Panc1 (cell line): ENCODE data around the gene DR1. TPM values are rescaled to one million over a fixed set of nuclear protein-coding genes. Genes with fewer than 3 reads are reported as not detected.

Experiments used
- ATAC-seq: fragments of 200-7000 bp; cut with Tn5 transposase; 2 replicates; pipeline ENCODE4 v1.9.1; 2020; ENCODE audit warnings: mild to moderate bottlenecking, moderate library complexity
- BruUV-seq: library from RNA; stranded (reverse); fragments of 400-500 nt; replicated peaks from 2 replicates; lab custom pipeline; 2021; lab: Mats Ljungman, UMichigan
- CTCF ChIA-PET: fragments of 300-600 bp; sonication (Branson Sonifier 250); formaldehyde crosslinking; loops from one replicate; lab custom pipeline; 2022; ENCODE audit warnings: antibody characterized with exemption; lab: Charles Lee
- POLR2A ChIA-PET: fragments of 300-600 bp; sonication (Branson Sonifier 250); formaldehyde crosslinking; loops from one replicate; lab custom pipeline; 2022; ENCODE audit warnings: antibody characterized with exemption; lab: Charles Lee
- DNase-seq: peaks from one replicate; pipeline ENCODE4 v3.0.0-alpha.2; 2010; ENCODE audit warnings: low read depth, low spot score
- H3K27ac ChIP-seq: 2 replicates; pipeline ENCODE4 v1.5.1; 2011; ENCODE audit warnings: mild to moderate bottlenecking, low read length, inconsistent platforms
- H3K27me3 ChIP-seq: fragments of 200-500 bp; sonication (Bioruptor generic); 2 replicates; pipeline ENCODE4 v1.6.0; 2014; ENCODE audit warnings: low read length, inconsistent platforms; ENCODE audit not compliant: control insufficient read depth, insufficient read depth
- H3K36me3 ChIP-seq: fragments of 200-500 bp; sonication (Bioruptor generic); 2 replicates; pipeline ENCODE4 v1.5.1; 2014; ENCODE audit warnings: inconsistent platforms, mild to moderate bottlenecking, low read length, moderate library complexity; ENCODE audit not compliant: control insufficient read depth, insufficient read depth
- H3K4me1 ChIP-seq: 2 replicates; pipeline ENCODE4 v1.5.1; 2011; ENCODE audit warnings: inconsistent platforms, mild to moderate bottlenecking, low read length, moderate library complexity; ENCODE audit not compliant: control insufficient read depth, insufficient read depth
- H3K4me3 ChIP-seq, 2 experiments: 2 replicates each; pipeline ENCODE4 v1.5.1; 2011 to 2012; ENCODE audit warnings: low read depth in 2 of 2, low read length in 2 of 2, mild to moderate bottlenecking in 2 of 2, inconsistent platforms in 1 of 2, moderate library complexity in 1 of 2
- H3K9me3 ChIP-seq: fragments of 200-500 bp; sonication (Bioruptor generic); 2 replicates; pipeline ENCODE4 v1.5.1; 2014; ENCODE audit warnings: low read depth, mild to moderate bottlenecking, inconsistent platforms, low read length, moderate library complexity; ENCODE audit not compliant: control insufficient read depth, insufficient read depth
- POLR2AphosphoS5 ChIP-seq: IDR thresholded peaks from 2 replicates; pipeline ENCODE4 v1.6.1; 2012; ENCODE audit warnings: mild to moderate bottlenecking, low read depth, low read length, moderate library complexity
- SIN3A ChIP-seq: IDR thresholded peaks from 2 replicates; pipeline ENCODE4 v1.6.1; 2012; ENCODE audit warnings: low read depth, mild to moderate bottlenecking, low read length, moderate library complexity, borderline replicate concordance; ENCODE audit not compliant: insufficient read depth
- TCF7L2 ChIP-seq: IDR thresholded peaks from 2 replicates; pipeline ENCODE4 v1.6.1; 2011; ENCODE audit warnings: mild to moderate bottlenecking, low read depth, low read length, inconsistent platforms
- in situ Hi-C: cut with HindIII; loops from 2 replicates; pipeline ENCODE4 v1.10.0; 2016; ENCODE audit warnings: low sequenced_read_pairs, low pct_unique_long_range_greater_than_20kb
- intact Hi-C: fragments of 100-400 bp; cut with micrococcal nuclease; formaldehyde crosslinking; loops from one replicate; pipeline ENCODE4 v1.10.0; 2022; ENCODE audit not compliant: unreplicated experiment
- total RNA-seq: library from RNA; stranded (reverse); gene quantifications from one replicate; pipeline ENCODE4 v1.2.1, GENCODE V29; 2021; ENCODE audit not compliant: unreplicated experiment
- TF ChIP-seq, protein P1 (sequence below), 2 experiments: IDR thresholded peaks; 2 replicates each; pipeline ENCODE4 v1.6.1; 2011 to 2012; ENCODE audit warnings: low read depth in 2 of 2, control low read depth in 1 of 2, low read length in 1 of 2, mild to moderate bottlenecking in 1 of 2, moderate library complexity in 1 of 2; ENCODE audit not compliant: insufficient read depth in 1 of 2
- TF ChIP-seq, protein P2 (sequence below): fragments of 450-650 bp; IDR thresholded peaks from 2 replicates; pipeline ENCODE4 v1.5.1; 2017; ENCODE audit warnings: mild to moderate bottlenecking

DR1 gene
- total RNA-seq, 1 experiment from 2014 or later = 39.0 TPM

DNA sequence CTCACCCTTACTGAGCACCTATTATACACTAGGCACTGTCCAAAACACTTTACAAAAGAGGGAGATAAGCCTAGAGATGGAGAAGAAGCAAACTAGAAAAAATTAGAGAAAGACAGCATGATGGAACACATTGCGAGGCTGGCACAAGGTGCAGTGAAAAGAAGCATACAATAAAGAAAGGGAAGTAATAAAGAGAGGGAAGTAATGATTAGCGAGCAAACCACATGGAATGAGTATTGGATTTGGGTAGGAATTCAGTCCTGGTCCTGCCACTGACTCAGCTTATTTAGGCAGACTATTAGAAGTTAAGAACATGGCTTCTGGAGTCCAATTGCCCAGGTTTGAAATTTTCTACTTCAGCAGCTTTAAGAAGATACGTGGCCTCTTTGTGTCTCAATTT is 69.6 kb downstream of the DR1 start:
- ATAC-seq (no peak), DNase-seq (no peak)
- CTCF ChIA-PET = no interaction called here
- no peaks in the 10 kb centered on the region for H3K36me3 ChIP-seq
- H3K9me3 ChIP-seq = no peaks in the 10 kb centered on the region
- H3K27me3 ChIP-seq = no peaks in the 10 kb centered on the region
- no TSS peak for BruUV-seq
- H3K4me3 ChIP-seq = no peak overlapping the region
- POLR2A ChIA-PET = interaction anchor here (1.0 kb wide), 1 partner anchor 226 kb away, joined by 4 read pairs; no protein-coding TSS in a partner anchor
- TF ChIP-seq, protein P1, sequence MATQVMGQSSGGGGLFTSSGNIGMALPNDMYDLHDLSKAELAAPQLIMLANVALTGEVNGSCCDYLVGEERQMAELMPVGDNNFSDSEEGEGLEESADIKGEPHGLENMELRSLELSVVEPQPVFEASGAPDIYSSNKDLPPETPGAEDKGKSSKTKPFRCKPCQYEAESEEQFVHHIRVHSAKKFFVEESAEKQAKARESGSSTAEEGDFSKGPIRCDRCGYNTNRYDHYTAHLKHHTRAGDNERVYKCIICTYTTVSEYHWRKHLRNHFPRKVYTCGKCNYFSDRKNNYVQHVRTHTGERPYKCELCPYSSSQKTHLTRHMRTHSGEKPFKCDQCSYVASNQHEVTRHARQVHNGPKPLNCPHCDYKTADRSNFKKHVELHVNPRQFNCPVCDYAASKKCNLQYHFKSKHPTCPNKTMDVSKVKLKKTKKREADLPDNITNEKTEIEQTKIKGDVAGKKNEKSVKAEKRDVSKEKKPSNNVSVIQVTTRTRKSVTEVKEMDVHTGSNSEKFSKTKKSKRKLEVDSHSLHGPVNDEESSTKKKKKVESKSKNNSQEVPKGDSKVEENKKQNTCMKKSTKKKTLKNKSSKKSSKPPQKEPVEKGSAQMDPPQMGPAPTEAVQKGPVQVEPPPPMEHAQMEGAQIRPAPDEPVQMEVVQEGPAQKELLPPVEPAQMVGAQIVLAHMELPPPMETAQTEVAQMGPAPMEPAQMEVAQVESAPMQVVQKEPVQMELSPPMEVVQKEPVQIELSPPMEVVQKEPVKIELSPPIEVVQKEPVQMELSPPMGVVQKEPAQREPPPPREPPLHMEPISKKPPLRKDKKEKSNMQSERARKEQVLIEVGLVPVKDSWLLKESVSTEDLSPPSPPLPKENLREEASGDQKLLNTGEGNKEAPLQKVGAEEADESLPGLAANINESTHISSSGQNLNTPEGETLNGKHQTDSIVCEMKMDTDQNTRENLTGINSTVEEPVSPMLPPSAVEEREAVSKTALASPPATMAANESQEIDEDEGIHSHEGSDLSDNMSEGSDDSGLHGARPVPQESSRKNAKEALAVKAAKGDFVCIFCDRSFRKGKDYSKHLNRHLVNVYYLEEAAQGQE (IDR thresholded peaks at IDR 0.05; ENCODE audit: insufficient read depth in 1 of 2, low read depth in 2 of 2, low read length in 1 of 2) = no peak
- no peak overlapping the region for H3K27ac ChIP-seq
- in situ Hi-C loops = no loop called here
- H3K4me1 ChIP-seq = no peaks in the 10 kb centered on the region
- intact Hi-C loops = no loop called here

DNA sequence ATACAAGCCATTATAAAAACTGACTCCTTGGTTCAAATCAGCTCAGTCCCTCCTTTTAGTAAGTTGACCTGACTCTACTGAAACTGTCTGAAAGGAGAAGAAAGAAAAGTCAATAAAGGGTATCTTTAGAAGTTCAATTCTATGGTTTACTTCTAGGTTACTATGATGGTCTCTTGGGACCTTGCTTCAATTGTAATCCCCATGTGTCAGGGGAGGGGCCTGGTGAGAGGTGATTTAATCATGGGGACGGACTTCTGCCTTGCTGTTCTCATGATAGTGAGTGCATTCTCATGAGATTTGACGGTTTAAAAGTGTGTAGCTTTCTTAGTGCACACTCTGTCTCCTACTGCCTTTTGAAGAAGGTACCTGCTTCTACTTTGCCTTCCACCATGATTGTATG is 70.5 kb downstream of the DR1 start:
- in situ Hi-C loops = no loop called here
- H3K27ac ChIP-seq = no peak overlapping the region
- DNase-seq (no peak), ATAC-seq (no peak)
- ChIA-PET CTCF (no interaction called here), POLR2A (no interaction called here)
- BruUV-seq = no TSS peak
- no peaks in the 10 kb centered on the region for H3K36me3 ChIP-seq
- intact Hi-C loops = no loop called here
- H3K4me1 ChIP-seq = no peaks in the 10 kb centered on the region
- H3K4me3 ChIP-seq = no peak overlapping the region
- TF ChIP-seq, protein P1 (IDR thresholded peaks at IDR 0.05; ENCODE audit: insufficient read depth in 1 of 2, low read depth in 2 of 2, low read length in 1 of 2) = no peak
- TF ChIP-seq POLR2AphosphoS5 (no peak), SIN3A (no peak), TCF7L2 (no peak)
- TF ChIP-seq, protein P2, sequence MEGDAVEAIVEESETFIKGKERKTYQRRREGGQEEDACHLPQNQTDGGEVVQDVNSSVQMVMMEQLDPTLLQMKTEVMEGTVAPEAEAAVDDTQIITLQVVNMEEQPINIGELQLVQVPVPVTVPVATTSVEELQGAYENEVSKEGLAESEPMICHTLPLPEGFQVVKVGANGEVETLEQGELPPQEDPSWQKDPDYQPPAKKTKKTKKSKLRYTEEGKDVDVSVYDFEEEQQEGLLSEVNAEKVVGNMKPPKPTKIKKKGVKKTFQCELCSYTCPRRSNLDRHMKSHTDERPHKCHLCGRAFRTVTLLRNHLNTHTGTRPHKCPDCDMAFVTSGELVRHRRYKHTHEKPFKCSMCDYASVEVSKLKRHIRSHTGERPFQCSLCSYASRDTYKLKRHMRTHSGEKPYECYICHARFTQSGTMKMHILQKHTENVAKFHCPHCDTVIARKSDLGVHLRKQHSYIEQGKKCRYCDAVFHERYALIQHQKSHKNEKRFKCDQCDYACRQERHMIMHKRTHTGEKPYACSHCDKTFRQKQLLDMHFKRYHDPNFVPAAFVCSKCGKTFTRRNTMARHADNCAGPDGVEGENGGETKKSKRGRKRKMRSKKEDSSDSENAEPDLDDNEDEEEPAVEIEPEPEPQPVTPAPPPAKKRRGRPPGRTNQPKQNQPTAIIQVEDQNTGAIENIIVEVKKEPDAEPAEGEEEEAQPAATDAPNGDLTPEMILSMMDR = no peak
- H3K27me3 ChIP-seq = no peaks in the 10 kb centered on the region
- no peaks in the 10 kb centered on the region for H3K9me3 ChIP-seq

Other genes starting within 250 kb of the DR1 start
- 45.6 TPM for gene TMED5, start 165.5 kb upstream of the DR1 start, total RNA-seq
- 11.6 TPM for gene CCDC18, start 165.2 kb upstream of the DR1 start, total RNA-seq
- 25.1 TPM for gene FNBP1L, start 102.2 kb downstream of the DR1 start, total RNA-seq